Measurements from ENCODE around the gene ITGA6. TPM values are rescaled to one million over a fixed set of nuclear protein-coding genes. Genes with fewer than 3 reads are reported as not detected.

The ITGA6 gene
- total RNA-seq, 2 experiments from 2014 or later, result 0.38 TPM; not detected in 1

- H2AFZ ChIP-seq (ENCODE audit: low read length), result no peak overlapping the region
- H3K9me3 ChIP-seq (ENCODE audit: low read length), result peaks cover 7% of the 10 kb centered on the region; the same call in 1 of the 2 replicates
- no TSS peak for BruUV-seq (replicated peaks)
- intact Hi-C loops (cut with micrococcal nuclease; ENCODE audit: unreplicated experiment), result no loop called here
- POLR2A ChIA-PET, result no interaction called here
- CTCF ChIA-PET (ENCODE audit: unreplicated experiment), result no interaction called here
- no peak for TF ChIP-seq CTCF (conservative IDR thresholded peaks at IDR 0.05; ENCODE audit: low read length)
- no peak for TF ChIP-seq EZH2phosphoT487 (IDR thresholded peaks at IDR 0.05; ENCODE audit: borderline replicate concordance, low read depth, low read length)
- H4K20me1 ChIP-seq (ENCODE audit: insufficient read depth, low read length), result no peaks in the 10 kb centered on the region
- H3K4me1 ChIP-seq (ENCODE audit: insufficient read depth, low read length, poor library complexity, severe bottlenecking), result no peaks in the 10 kb centered on the region
- H3K27ac ChIP-seq (ENCODE audit: low read depth, low read length, poor library complexity, severe bottlenecking), result no peak overlapping the region
- peaks cover 15% of the 10 kb centered on the region for H3K36me3 ChIP-seq (ENCODE audit: insufficient read depth, low read length)
- no peak overlapping the region for H3K4me3 ChIP-seq (ENCODE audit: low read depth, low read length, poor library complexity, severe bottlenecking)
- no peak for DNase-seq (ENCODE audit: low spot score)
- H3K9me2 ChIP-seq (ENCODE audit: insufficient read depth, low read length), result no peaks in the 10 kb centered on the region
- no peak overlapping the region for H3K4me2 ChIP-seq (ENCODE audit: low read length)
- no peaks in the 10 kb centered on the region for H3K79me2 ChIP-seq (ENCODE audit: insufficient read depth, low read depth, low read length)
Observed at GRCh38 chr2:172507199-172507598, 79.8 kb downstream of the ITGA6 start.

- Histone ChIP-seq H3K27ac (ENCODE audit: low read depth, low read length, poor library complexity, severe bottlenecking) (no peak overlapping the region), H3K9me2 (ENCODE audit: insufficient read depth, low read length) (no peaks in the 10 kb centered on the region), H3K79me2 (ENCODE audit: insufficient read depth, low read depth, low read length) (no peaks in the 10 kb centered on the region), H3K4me1 (ENCODE audit: insufficient read depth, low read length, poor library complexity, severe bottlenecking) (no peaks in the 10 kb centered on the region), H4K20me1 (ENCODE audit: insufficient read depth, low read length) (no peaks in the 10 kb centered on the region), H3K4me3 (ENCODE audit: low read depth, low read length, poor library complexity, severe bottlenecking) (no peak overlapping the region), H2AFZ (ENCODE audit: low read length) (no peak overlapping the region), H3K9me3 (ENCODE audit: low read length) (peaks cover 12% of the 10 kb centered on the region; the same call in 1 of the 2 replicates), H3K4me2 (ENCODE audit: low read length) (no peak overlapping the region), H3K36me3 (ENCODE audit: insufficient read depth, low read length) (peaks cover 16% of the 10 kb centered on the region)
- TF ChIP-seq EZH2phosphoT487 (IDR thresholded peaks at IDR 0.05; ENCODE audit: borderline replicate concordance, low read depth, low read length), result no peak
- intact Hi-C loops (cut with micrococcal nuclease; ENCODE audit: unreplicated experiment), result no loop called here
- ChIA-PET POLR2A (no interaction called here), CTCF (ENCODE audit: unreplicated experiment) (no interaction called here)
- BruUV-seq (replicated peaks), result no TSS peak
- no peak for DNase-seq (ENCODE audit: low spot score)
Observed at GRCh38 chr2:172510088-172510487, 82.7 kb downstream of the ITGA6 start.

GRCh38 chr2:172510548-172510947 lies 83.2 kb downstream of the ITGA6 start:
- Histone ChIP-seq H3K9me2 (ENCODE audit: insufficient read depth, low read length) (no peaks in the 10 kb centered on the region), H3K4me2 (ENCODE audit: low read length) (no peak overlapping the region), H4K20me1 (ENCODE audit: insufficient read depth, low read length) (no peaks in the 10 kb centered on the region), H3K36me3 (ENCODE audit: insufficient read depth, low read length) (peaks cover 16% of the 10 kb centered on the region), H2AFZ (ENCODE audit: low read length) (no peak overlapping the region), H3K79me2 (ENCODE audit: insufficient read depth, low read depth, low read length) (no peaks in the 10 kb centered on the region), H3K27ac (ENCODE audit: low read depth, low read length, poor library complexity, severe bottlenecking) (no peak overlapping the region), H3K4me1 (ENCODE audit: insufficient read depth, low read length, poor library complexity, severe bottlenecking) (no peaks in the 10 kb centered on the region), H3K9me3 (ENCODE audit: low read length) (peaks cover 12% of the 10 kb centered on the region; the same call in 1 of the 2 replicates), H3K4me3 (ENCODE audit: low read depth, low read length, poor library complexity, severe bottlenecking) (no peak overlapping the region)
- intact Hi-C loops (cut with micrococcal nuclease; ENCODE audit: unreplicated experiment), result no loop called here
- ChIA-PET POLR2A (no interaction called here), CTCF (ENCODE audit: unreplicated experiment) (no interaction called here)
- TF ChIP-seq EZH2phosphoT487 (IDR thresholded peaks at IDR 0.05; ENCODE audit: borderline replicate concordance, low read depth, low read length), result no peak
- DNase-seq (ENCODE audit: low spot score), result no peak
- BruUV-seq (replicated peaks), result no TSS peak

Data from OCI-LY7 (cell line).